IPS-NIHi11 (cell line): ENCODE data around the gene FAM171A2.
A peak's percentile ranks its signal among the peaks of the same experiment; 100 is the strongest.

Source experiments
- DNase-seq: peaks from one replicate; pipeline ENCODE4 v3.0.0; 2012; ENCODE audit warnings: mixed read lengths, low spot score

FAM171A2 gene

DNA sequence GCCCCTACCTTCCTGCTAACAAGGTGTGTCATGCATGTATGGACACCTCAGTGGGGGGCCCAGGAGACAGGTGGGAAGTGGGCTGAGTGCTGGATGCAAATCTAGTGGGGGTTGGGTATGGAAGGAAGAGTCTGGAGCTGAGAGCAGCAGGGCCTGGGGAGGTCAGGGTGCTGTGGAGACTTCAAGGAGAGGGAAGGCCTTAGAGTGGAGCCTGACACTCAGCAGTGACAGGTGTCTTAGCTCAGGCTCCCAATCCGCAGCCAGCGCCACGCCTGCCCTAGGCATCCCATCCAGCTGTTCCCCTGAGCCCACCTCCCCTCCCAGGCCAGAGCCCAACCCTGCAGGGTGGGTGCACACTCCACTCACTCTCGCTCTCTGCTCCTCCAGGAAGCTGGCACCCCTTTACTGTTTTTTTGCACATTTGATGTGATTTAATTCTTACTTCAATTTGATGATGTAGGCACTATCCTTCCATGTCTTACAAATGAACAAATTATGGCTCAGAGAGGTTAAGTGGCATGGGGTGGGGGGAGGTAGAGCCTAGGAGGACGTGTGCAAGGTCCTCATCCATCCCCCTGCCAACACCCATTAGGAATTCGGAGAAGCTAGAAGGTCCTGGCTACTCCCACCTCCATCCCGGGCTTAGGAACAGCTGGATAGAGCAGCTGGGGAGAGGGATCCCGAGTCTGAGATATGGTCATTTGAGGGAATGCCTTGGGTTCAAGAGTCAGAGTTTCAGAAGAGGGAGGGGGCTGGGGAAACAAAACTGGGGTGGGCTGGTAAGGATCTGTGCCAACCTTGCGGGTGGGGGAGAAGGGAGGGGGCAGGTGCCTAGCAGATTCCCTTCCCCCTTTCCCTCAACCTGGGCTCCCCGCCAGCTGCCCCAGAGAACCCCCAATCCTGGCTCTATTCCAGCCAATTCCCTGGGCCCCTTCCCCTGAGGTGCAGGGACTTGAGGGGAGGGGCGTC is 2.1 kb downstream of the FAM171A2 start:
- DNase-seq = no peak

- DNase-seq = no peak
Observed at GRCh38 chr17:44360826-44361225, 2.8 kb downstream of the FAM171A2 start.

- DNase-seq = no peak
Observed at GRCh38 chr17:44360144-44360533, 3.5 kb downstream of the FAM171A2 start.

- no peak for DNase-seq
Observed at GRCh38 chr17:44359458-44360143, 4.1 kb downstream of the FAM171A2 start.

- no peak for DNase-seq
Observed at GRCh38 chr17:44359006-44359405, 4.6 kb downstream of the FAM171A2 start.

DNA sequence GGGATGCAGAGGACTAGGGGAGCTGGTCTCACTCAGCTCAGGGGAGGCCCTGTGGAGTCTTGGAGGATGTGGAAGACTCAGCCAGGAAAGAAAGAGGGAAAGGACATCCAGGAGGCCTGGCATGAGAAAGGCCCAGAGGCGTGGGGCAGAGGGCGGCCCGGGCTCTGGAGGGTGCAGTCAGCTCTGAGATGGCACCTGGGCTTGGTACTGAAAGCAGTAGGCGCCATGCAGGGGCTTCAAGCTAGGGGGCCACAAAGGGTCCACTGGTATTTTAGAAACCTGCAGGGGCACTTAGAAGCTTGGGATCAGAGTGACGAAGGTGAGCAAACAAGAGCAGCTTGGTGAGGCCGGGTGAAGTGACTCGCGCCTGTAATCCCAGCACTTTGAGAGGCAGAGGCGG is 5.6 kb downstream of the FAM171A2 start:
- no peak for DNase-seq

DNA sequence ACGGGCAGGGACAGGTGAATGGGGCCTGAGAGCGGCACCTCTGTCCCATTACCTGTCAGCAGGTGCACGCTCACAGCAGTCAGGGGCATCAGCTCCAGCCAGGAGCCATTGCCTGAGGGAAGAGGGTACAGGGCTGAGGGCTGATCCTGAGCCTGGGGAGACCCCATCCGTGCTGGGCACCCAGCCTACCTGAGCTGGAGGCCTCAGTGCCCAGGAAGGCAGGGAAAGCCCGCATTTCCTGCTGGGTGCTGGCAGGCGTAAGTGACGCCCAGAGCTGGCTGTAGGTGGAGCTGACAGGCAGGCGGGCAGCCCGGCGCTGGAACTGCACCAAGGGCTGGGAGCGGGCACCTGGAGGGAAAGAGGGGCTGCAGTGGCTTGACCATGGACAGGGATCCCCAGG is 7.4 kb downstream of the FAM171A2 start:
- DNase-seq = no peak

- DNase-seq = no peak
Observed at GRCh38 chr17:44355642-44356099, 8.0 kb downstream of the FAM171A2 start.

- DNase-seq = peak; percentile 92
Observed at GRCh38 chr17:44354582-44355561, 8.8 kb downstream of the FAM171A2 start.

DNA sequence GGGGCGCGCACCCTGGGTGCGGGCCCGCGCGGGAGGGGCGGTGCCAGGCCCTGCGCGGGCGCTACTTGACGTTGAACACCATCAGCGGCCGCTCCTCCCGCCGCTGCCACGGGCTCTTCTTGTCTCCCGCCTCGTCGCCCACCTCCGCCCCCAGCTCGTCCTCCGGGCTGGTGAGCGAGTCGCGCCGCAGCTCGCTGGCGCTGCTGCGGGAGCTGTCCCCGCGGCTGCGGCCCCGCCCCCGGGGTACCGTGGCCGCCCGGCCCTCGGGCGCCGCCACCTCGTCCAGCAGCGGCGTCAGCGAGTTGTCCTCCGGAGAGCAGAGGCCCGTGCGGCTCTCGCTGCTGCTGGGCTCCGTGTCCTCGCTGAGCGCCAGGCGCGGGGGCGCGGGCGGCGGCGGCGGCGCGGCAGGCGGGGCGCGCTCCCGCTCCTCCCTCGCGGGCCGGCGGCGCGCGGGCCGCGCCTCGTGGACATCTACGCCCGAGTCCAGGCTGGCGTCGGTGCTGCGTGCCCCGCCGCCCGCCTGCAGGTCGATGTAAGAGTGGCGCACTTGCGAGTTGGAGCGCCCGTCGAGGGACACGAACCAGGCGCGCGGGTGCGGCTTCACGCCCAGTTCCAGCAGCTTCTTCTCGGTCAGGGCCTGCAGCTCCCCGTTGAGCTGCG is 9.9 kb downstream of the FAM171A2 start:
- peak; percentile 74 for DNase-seq

GRCh38 chr17:44352828-44353671 is 10.6 kb downstream of the FAM171A2 start:
- DNase-seq = no peak

GRCh38 chr17:44351961-44352827 is 11.5 kb downstream of the FAM171A2 start:
- no peak for DNase-seq

DNA sequence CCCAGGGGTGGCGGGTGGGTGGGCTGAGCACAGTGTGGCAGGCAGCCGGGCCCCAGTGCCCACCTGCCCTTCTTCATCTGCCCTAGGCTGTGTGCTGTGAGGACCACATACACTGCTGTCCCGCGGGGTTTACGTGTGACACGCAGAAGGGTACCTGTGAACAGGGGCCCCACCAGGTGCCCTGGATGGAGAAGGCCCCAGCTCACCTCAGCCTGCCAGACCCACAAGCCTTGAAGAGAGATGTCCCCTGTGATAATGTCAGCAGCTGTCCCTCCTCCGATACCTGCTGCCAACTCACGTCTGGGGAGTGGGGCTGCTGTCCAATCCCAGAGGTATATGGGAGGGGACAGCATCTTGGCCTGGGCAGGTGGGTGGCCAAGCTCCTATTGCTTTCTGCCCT is 12.2 kb downstream of the FAM171A2 start:
- no peak for DNase-seq

- peak; percentile 79 for DNase-seq
Observed at GRCh38 chr17:44350733-44351226, 12.9 kb downstream of the FAM171A2 start.

DNA sequence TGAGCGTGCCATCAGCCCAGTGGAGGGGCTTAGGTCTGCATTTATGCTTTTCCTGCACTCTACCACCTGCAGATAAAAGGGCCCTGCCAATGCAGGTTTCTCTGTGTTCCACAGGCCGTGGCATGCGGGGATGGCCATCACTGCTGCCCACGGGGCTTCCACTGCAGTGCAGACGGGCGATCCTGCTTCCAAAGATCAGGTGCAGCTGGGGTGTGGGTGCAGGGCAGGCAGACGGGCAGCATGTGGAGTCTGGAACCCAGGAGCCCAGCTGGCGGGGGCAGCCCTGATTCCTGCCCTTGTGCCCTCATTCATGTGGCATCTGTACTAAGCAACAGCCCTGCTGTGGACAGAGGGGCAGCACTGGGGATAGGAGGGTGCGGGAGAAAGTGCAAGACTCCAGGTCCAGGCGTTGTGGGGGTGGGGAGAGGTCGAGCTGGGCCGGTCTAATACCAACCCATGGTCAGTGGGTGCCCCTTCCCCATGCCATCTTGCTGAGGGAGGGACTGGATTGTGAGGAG is 14.0 kb downstream of the FAM171A2 start:
- DNase-seq = no peak

GRCh38 chr17:44348988-44349364 is 14.7 kb downstream of the FAM171A2 start:
- DNase-seq = no peak

DNA sequence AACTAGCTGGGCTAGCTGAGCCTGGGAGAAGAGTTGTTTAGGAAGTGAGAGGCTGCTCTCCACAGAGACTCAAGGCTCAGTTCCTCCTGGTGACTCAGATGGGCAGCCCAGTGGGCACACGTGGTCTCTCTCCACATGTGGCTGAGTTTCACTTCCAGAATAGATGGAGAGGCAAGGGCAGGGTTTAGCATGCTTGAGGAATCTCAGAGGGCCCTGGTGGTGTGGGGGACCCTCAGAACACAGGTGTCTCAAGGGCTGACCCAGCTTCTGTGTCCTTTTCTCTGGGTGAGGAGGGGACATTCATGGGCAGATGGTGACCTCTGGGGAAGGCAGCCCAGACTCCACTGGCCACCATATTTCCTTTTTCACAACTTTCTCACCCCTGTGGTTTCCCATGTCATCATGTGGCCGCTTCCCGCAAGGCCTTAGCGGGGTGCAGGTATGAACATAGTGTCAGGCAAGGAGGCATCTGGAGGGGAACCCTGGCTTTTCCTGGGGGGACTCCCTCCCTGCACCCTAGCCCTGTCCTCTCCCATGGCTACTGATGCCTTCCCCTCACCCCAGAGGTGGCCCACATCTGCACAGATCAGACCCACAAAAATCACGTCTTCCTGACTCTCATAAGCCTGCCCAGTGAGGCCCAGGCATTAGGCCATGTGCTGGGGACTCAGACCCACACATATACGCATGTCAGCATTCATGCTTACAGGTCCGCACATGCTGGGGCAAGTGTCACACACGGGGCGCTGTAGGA is 15.2 kb downstream of the FAM171A2 start:
- no peak for DNase-seq
